HepG2 (cell line): ENCODE results near the gene FNIP2. TPM values are rescaled to one million over a fixed set of nuclear protein-coding genes. Genes with fewer than 3 reads are reported as not detected.

ENCODE experiments used
- ATRX ChIP-seq: sonication (generic); formaldehyde crosslinking; IDR thresholded peaks from 2 replicates; pipeline ENCODE4 v1.4.0; 2020; ENCODE audit warnings: missing genetic modification reagents, borderline replicate concordance
- ETV5 ChIP-seq: IDR thresholded peaks from 2 replicates; pipeline ENCODE4 v1.6.1; 2018; ENCODE audit warnings: missing biosample characterization, missing genetic modification reagents, inconsistent platforms, borderline replicate concordance
- HCFC1 ChIP-seq: fragments of 150-350 bp; IDR thresholded peaks from 2 replicates; pipeline ENCODE4 v1.6.1; 2014; ENCODE audit warnings: low read depth, low read length
- HDAC2 ChIP-seq: sonication (generic); formaldehyde crosslinking; IDR thresholded peaks from 2 replicates; pipeline ENCODE4 v1.4.0; 2020; ENCODE audit warnings: missing genetic modification reagents
- HHEX ChIP-seq: IDR thresholded peaks from 2 replicates; pipeline ENCODE4 v1.6.1; 2016; ENCODE audit warnings: control low read depth
- HIVEP1 ChIP-seq: sonication (generic); formaldehyde crosslinking; IDR thresholded peaks from 2 replicates; pipeline ENCODE4 v1.4.0; 2020; ENCODE audit warnings: mild to moderate bottlenecking, missing genetic modification reagents
- KLF6 ChIP-seq: IDR thresholded peaks from 2 replicates; pipeline ENCODE4 v1.8.0; 2016; ENCODE audit warnings: missing biosample characterization, missing genetic modification reagents
- MTA3 ChIP-seq: sonication (generic); formaldehyde crosslinking; IDR thresholded peaks from 2 replicates; pipeline ENCODE4 v1.4.0; 2020; ENCODE audit warnings: missing genetic modification reagents
- MZF1 ChIP-seq: sonication (generic); formaldehyde crosslinking; IDR thresholded peaks from 2 replicates; pipeline ENCODE4 v1.8.1; 2023; ENCODE audit warnings: mild to moderate bottlenecking, missing genetic modification reagents, borderline replicate concordance
- NFE2L2 ChIP-seq: fragments of 150-350 bp; IDR thresholded peaks from 2 replicates; pipeline ENCODE4 v1.6.1; 2014; ENCODE audit warnings: low read length
- NFYC ChIP-seq: IDR thresholded peaks from 2 replicates; pipeline ENCODE4 v1.6.1; 2016; ENCODE audit warnings: missing genetic modification reagents, missing compliant biosample characterization
- NR1H2 ChIP-seq: sonication (generic); formaldehyde crosslinking; IDR thresholded peaks from 2 replicates; pipeline ENCODE4 v1.8.1; 2022; ENCODE audit warnings: low read depth, missing genetic modification reagents, borderline replicate concordance
- RARG ChIP-seq: sonication (generic); formaldehyde crosslinking; IDR thresholded peaks from 2 replicates; pipeline ENCODE4 v1.4.0; 2020; ENCODE audit warnings: low read depth, mild to moderate bottlenecking, missing genetic modification reagents
- RFX5 ChIP-seq: IDR thresholded peaks from 2 replicates; pipeline ENCODE4 v1.6.1; 2011; ENCODE audit warnings: low read depth, low read length, improper control_type of control experiment
- SIN3A ChIP-seq: IDR thresholded peaks from 2 replicates; pipeline ENCODE4 v1.6.1; 2011; ENCODE audit warnings: low read depth, mild to moderate bottlenecking, control low read depth, low read length, borderline replicate concordance
- SPEN ChIP-seq: sonication (generic); formaldehyde crosslinking; IDR thresholded peaks from 2 replicates; pipeline ENCODE4 v1.5.1; 2020; ENCODE audit warnings: low read depth, mild to moderate bottlenecking, missing genetic modification reagents
- TP53 ChIP-seq: sonication (generic); formaldehyde crosslinking; conservative IDR thresholded peaks from 2 replicates; pipeline ENCODE4 v1.4.0; 2020; ENCODE audit warnings: missing genetic modification reagents
- ZFX ChIP-seq: sonication (generic); formaldehyde crosslinking; IDR thresholded peaks from 2 replicates; pipeline ENCODE4 v1.4.0; 2020; ENCODE audit warnings: mild to moderate bottlenecking, low read depth, missing genetic modification reagents, moderate library complexity
- ZNF232 ChIP-seq: sonication (generic); formaldehyde crosslinking; IDR thresholded peaks from 2 replicates; pipeline ENCODE4 v1.4.0; 2020; ENCODE audit warnings: missing genetic modification reagents, borderline replicate concordance
- ZNF598 ChIP-seq: sonication (generic); formaldehyde crosslinking; IDR thresholded peaks from 2 replicates; pipeline ENCODE4 v1.5.1; 2020; ENCODE audit warnings: mild to moderate bottlenecking, missing genetic modification reagents, borderline replicate concordance
- ZNF614 ChIP-seq: IDR thresholded peaks from 2 replicates; pipeline ENCODE4 v1.6.1; 2018; ENCODE audit warnings: missing biosample characterization, missing genetic modification reagents, inconsistent platforms, borderline replicate concordance
- ZNF674 ChIP-seq: sonication (generic); formaldehyde crosslinking; IDR thresholded peaks from 2 replicates; pipeline ENCODE4 v1.5.0; 2020; ENCODE audit warnings: low read depth, mild to moderate bottlenecking, missing genetic modification reagents
- ZNF780A ChIP-seq: sonication (generic); formaldehyde crosslinking; IDR thresholded peaks from 2 replicates; pipeline ENCODE4 v1.8.0; 2022; ENCODE audit warnings: mild to moderate bottlenecking, missing genetic modification reagents, moderate library complexity
- ZNF792 ChIP-seq: IDR thresholded peaks from 2 replicates; pipeline ENCODE4 v1.6.1; 2016
- polyA plus RNA-seq, 8 experiments: library from polyadenylated mRNA; depleted of rRNA in 3 of 8; stranded (reverse) in 7 of 8; unstranded in 1 of 8; fragments of >200 nt; fragmentation: Illumina TruSeq in 4 of 8; extraction: Trizol in 4 of 8; gene quantifications; 2 replicates each; pipeline versions ENCODE4 v1.2.1 to v1.2.3, GENCODE V29; 2011 to 2016; ENCODE audit warnings: low read depth in 4 of 8, missing spikeins in 1 of 8, mixed read lengths in 1 of 8; ENCODE audit not compliant: insufficient read depth in 1 of 8
- total RNA-seq, 5 experiments: library from RNA; depleted of rRNA; stranded (reverse); fragments of >200 nt; fragmentation: Illumina TruSeq; extraction: Trizol; gene quantifications; 2 replicates each; pipeline ENCODE4 v1.2.3, GENCODE V29; 2016; ENCODE audit warnings: low read depth in 1 of 5
- TF ChIP-seq, protein P1 (sequence below): sonication (generic); IDR thresholded peaks from 2 replicates; pipeline ENCODE4 v1.6.1; 2016; ENCODE audit warnings: low read depth, borderline replicate concordance
- TF ChIP-seq, protein P2 (sequence below): sonication (generic); formaldehyde crosslinking; IDR thresholded peaks from 2 replicates; pipeline ENCODE4 v1.8.0; 2022; ENCODE audit warnings: low read depth, missing genetic modification reagents
- TF ChIP-seq, protein P3 (sequence below): sonication (generic); formaldehyde crosslinking; IDR thresholded peaks from 2 replicates; pipeline ENCODE4 v1.4.0; 2020; ENCODE audit warnings: missing genetic modification reagents, low read depth, mild to moderate bottlenecking, borderline replicate concordance
- TF ChIP-seq, protein P4 (sequence below): sonication (generic); formaldehyde crosslinking; IDR thresholded peaks from 2 replicates; pipeline ENCODE4 v1.4.0; 2020; ENCODE audit warnings: missing genetic modification reagents

The FNIP2 gene
- total and polyA plus RNA-seq, 2 of the 13 experiments (the other 11 are each of a cell fraction or from before 2014, with no cell fraction given), result 15.5 to 21.0 TPM

DNA sequence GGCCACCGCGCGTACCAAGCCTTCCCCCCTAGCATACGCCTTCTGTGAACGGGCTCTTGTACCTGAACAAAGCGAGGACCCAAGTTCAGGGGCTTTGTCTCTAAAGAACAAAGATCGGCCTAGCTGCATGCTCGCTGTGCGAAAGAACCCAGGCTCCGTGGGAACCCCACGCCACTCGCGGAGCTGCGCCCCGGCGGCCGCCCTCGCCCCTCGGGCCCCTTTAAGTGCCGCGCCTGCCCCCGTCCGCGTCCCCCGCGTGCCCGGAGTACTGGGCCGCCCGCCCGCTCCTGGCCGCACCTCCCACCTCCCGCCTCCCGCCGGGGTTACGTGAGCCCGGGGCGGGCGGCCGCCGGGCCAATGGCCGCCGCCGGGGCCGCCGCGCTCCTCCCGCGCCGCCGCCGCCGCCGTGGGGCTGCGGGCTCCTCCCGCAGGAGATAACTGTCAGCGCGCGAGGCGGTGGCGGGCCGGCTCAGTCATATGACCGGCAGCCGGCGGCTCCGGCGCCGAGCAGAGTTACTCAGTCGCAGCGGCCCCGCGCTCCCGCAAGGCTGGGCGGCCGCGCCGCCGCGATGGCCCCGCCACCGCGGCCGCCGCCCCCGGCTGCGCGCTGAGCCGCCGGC, at the start of gene FNIP2 (continued):
- TF ChIP-seq ZNF674 (CRISPR knock-in tag) (no peak), ATRX (CRISPR knock-in tag) (no peak), MZF1 (CRISPR knock-in tag) (no peak), ZFX (CRISPR knock-in tag) (peak; percentile 76), TP53 (CRISPR knock-in tag) (no peak), NFE2L2 (no peak), NR1H2 (CRISPR knock-in tag) (peak; percentile 66; the same call in 1 of the 2 replicates), ZNF780A (CRISPR knock-in tag) (no peak), RARG (CRISPR knock-in tag) (no peak), HIVEP1 (CRISPR knock-in tag) (no peak), ZNF598 (CRISPR knock-in tag) (peak; percentile 40; the same call in 1 of the 2 replicates), SIN3A (peak; percentile 52; the same call in 1 of the 2 replicates), RFX5 (no peak), ZNF614 (CRISPR knock-in tag) (no peak), HCFC1 (no peak), HDAC2 (CRISPR knock-in tag) (no peak), ZNF232 (CRISPR knock-in tag) (peak; percentile 48; the same call in 1 of the 2 replicates), NFYC (CRISPR knock-in tag) (peak; percentile 18; the same call in 1 of the 2 replicates), SPEN (peak; percentile 77), ETV5 (CRISPR knock-in tag) (no peak), HHEX (CRISPR knock-in tag) (no peak), ZNF792 (CRISPR knock-in tag) (no peak), MTA3 (CRISPR knock-in tag) (no peak), KLF6 (CRISPR knock-in tag) (no peak)
- TF ChIP-seq, protein P1, sequence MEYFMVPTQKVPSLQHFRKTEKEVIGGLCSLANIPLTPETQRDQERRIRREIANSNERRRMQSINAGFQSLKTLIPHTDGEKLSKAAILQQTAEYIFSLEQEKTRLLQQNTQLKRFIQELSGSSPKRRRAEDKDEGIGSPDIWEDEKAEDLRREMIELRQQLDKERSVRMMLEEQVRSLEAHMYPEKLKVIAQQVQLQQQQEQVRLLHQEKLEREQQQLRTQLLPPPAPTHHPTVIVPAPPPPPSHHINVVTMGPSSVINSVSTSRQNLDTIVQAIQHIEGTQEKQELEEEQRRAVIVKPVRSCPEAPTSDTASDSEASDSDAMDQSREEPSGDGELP, result peak; percentile 14; the same call in 1 of the 2 replicates
- TF ChIP-seq, protein P2, sequence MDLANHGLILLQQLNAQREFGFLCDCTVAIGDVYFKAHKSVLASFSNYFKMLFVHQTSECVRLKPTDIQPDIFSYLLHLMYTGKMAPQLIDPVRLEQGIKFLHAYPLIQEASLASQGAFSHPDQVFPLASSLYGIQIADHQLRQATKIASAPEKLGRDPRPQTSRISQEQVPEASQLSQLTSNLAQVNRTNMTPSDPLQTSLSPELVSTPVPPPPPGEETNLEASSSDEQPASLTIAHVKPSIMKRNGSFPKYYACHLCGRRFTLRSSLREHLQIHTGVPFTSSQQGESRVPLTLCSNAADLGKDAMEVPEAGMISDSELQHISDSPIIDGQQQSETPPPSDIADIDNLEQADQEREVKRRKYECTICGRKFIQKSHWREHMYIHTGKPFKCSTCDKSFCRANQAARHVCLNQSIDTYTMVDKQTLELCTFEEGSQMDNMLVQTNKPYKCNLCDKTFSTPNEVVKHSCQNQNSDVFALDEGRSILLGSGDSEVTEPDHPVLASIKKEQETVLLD (CRISPR knock-in tag), result peak; percentile 62; the same call in 1 of the 2 replicates
- TF ChIP-seq, protein P3, sequence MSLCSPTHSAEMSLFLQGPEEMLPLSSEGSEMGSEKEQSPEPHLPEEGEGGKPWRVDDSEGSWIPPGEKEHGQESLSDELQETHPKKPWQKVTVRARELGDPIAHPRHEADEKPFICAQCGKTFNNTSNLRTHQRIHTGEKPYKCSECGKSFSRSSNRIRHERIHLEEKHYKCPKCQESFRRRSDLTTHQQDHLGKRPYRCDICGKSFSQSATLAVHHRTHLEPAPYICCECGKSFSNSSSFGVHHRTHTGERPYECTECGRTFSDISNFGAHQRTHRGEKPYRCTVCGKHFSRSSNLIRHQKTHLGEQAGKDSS (CRISPR knock-in tag), result no peak; the same call in 1 of the 2 replicates
- TF ChIP-seq, protein P4, sequence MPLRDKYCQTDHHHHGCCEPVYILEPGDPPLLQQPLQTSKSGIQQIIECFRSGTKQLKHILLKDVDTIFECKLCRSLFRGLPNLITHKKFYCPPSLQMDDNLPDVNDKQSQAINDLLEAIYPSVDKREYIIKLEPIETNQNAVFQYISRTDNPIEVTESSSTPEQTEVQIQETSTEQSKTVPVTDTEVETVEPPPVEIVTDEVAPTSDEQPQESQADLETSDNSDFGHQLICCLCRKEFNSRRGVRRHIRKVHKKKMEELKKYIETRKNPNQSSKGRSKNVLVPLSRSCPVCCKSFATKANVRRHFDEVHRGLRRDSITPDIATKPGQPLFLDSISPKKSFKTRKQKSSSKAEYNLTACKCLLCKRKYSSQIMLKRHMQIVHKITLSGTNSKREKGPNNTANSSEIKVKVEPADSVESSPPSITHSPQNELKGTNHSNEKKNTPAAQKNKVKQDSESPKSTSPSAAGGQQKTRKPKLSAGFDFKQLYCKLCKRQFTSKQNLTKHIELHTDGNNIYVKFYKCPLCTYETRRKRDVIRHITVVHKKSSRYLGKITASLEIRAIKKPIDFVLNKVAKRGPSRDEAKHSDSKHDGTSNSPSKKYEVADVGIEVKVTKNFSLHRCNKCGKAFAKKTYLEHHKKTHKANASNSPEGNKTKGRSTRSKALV (CRISPR knock-in tag), result peak; percentile 60; the same call in 1 of the 2 replicates
